Cardiac muscle cell (in vitro differentiated cells and primary cell): ENCODE data around the gene HOXD8. TPM values are rescaled to one million over a fixed set of nuclear protein-coding genes. Genes with fewer than 3 reads are reported as not detected.

Experiments
- DNase-seq, 2 donors: peaks; one replicate each; pipeline versions ENCODE4 v3.0.0 to v3.0.0-alpha.2; 2010 to 2017; ENCODE audit warnings: low read depth in 1 of 2, low spot score in 1 of 2
- H3K27ac ChIP-seq: fragments of 200-600 bp; sonication (generic); 2 replicates; pipeline ENCODE4 v1.5.1; 2016
- H3K27me3 ChIP-seq: fragments of 200-600 bp; sonication (generic); 2 replicates; pipeline ENCODE4 v1.6.0; 2016; ENCODE audit warnings: control low read depth
- H3K36me3 ChIP-seq: fragments of 200-600 bp; sonication (generic); 2 replicates; pipeline ENCODE4 v1.5.1; 2016; ENCODE audit warnings: control low read depth
- H3K4me1 ChIP-seq: fragments of 200-600 bp; sonication (generic); 2 replicates; pipeline ENCODE4 v1.8.1; 2017; ENCODE audit warnings: low read depth, mild to moderate bottlenecking, mixed run types
- H3K4me3 ChIP-seq: fragments of 200-600 bp; sonication (generic); 2 replicates; pipeline ENCODE4 v1.5.1; 2016; ENCODE audit warnings: mild to moderate bottlenecking
- H3K9me3 ChIP-seq: fragments of 200-600 bp; sonication (generic); 2 replicates; pipeline ENCODE4 v1.5.1; 2017; ENCODE audit warnings: low read depth, mild to moderate bottlenecking, control low read depth
- polyA plus RNA-seq: library from polyadenylated mRNA; unstranded; fragments of >200 nt; fragmentation: Nextera tagmentation; extraction: Ambion mirVana; gene quantifications from 2 replicates; pipeline ENCODE4 v1.2.1, GENCODE V29; 2016
- total RNA-seq: library from RNA; depleted of rRNA; stranded (reverse); fragments of >200 nt; gene quantifications from 2 replicates; pipeline ENCODE4 v1.2.3, GENCODE V29; 2016
- TF ChIP-seq, protein P1 (sequence below): IDR thresholded peaks from 2 replicates; pipeline ENCODE4 v1.5.1; 2012; ENCODE audit warnings: low read depth, mild to moderate bottlenecking, low read length

Gene HOXD8
- total and polyA plus RNA-seq, 2 experiments from 2014 or later: not detected

DNA sequence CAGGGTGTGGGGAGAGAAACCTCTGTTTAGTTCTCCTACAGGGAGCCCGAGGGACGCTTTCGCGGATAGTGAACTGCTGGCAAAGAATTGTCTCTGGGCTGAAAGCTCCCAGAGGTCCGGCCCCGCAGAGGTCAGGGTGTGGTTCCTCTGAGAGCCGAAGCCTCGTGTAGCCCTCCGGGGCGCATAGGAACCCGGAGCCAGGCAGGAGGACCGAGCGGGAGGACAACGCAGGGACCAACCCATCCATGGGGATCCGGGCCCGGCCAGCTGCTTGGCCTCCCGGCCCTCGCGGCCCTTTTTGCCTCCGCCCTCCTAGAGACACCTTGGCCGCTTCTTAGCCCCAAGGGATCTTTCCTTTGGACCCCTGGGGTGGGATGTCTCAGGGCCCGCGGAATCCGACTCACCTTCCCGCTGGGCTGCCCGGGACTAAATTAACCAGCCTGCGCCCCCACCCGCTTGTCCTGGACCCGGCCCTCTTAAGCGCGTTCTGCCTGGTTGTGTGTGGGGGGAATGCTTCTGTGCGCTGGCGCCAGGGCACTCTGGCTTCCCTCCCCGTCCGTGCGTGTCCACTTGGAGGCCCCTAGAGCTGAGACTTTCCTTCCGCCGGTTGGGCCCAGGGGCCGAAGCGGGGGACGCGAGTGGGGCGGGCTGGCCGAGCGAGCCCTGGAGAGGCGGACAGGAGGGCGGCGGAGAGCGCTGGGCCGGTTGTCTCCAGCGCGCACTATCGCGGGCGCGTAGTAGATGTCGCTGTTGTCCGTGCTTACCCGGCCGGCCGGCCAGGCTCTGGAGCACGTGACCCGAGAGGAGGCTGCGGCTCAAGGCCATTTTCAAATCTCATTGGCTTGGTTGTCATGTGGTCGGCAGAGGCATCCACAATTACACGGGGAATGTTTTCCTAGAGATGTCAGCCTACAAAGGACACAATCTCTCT lies 13.4 kb upstream of the HOXD8 start, which contains the start of gene HOXD10:
TSS of gene HOXD10 (plus strand) at position 896 of the 931 bp plus-strand sequence. CDS start 56 bp downstream, outside the sequence.
- Histone ChIP-seq H3K9me3 (no peaks in the 10 kb centered on the region), H3K27me3 (peaks cover 100% of the 10 kb centered on the region), H3K4me3 (no peak within 1 kb of the TSS), H3K27ac (no peak within 1 kb of the TSS), H3K36me3 (no peaks in the 10 kb centered on the region), H3K4me1 (no peaks in the 10 kb centered on the region)
- TF ChIP-seq, protein P1, sequence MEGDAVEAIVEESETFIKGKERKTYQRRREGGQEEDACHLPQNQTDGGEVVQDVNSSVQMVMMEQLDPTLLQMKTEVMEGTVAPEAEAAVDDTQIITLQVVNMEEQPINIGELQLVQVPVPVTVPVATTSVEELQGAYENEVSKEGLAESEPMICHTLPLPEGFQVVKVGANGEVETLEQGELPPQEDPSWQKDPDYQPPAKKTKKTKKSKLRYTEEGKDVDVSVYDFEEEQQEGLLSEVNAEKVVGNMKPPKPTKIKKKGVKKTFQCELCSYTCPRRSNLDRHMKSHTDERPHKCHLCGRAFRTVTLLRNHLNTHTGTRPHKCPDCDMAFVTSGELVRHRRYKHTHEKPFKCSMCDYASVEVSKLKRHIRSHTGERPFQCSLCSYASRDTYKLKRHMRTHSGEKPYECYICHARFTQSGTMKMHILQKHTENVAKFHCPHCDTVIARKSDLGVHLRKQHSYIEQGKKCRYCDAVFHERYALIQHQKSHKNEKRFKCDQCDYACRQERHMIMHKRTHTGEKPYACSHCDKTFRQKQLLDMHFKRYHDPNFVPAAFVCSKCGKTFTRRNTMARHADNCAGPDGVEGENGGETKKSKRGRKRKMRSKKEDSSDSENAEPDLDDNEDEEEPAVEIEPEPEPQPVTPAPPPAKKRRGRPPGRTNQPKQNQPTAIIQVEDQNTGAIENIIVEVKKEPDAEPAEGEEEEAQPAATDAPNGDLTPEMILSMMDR: no peak
- no peak for DNase-seq

DNA sequence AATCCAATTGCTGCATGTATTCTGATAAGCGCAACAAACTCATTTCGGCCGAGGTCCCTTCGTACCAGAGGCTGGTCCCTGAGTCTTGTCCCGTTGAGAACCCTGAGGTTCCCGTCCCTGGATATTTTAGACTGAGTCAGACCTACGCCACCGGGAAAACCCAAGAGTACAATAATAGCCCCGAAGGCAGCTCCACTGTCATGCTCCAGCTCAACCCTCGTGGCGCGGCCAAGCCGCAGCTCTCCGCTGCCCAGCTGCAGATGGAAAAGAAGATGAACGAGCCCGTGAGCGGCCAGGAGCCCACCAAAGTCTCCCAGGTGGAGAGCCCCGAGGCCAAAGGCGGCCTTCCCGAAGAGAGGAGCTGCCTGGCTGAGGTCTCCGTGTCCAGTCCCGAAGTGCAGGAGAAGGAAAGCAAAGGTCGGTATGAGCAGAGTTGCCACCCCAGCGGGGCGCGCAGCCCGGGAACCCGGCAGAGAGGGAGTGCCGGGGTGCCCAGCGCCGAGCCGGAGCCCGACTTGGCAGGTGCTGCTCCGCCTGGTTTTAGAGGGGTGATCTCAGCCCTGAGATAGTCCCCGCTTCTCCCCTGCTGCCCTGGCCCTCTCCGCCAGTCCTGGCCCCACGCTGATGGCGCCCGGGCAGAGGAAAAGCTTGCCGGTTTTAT lies 12.2 kb upstream of the HOXD8 start:
- Histone ChIP-seq H3K27ac (no peak overlapping the region), H3K9me3 (no peaks in the 10 kb centered on the region), H3K36me3 (no peaks in the 10 kb centered on the region), H3K4me1 (no peaks in the 10 kb centered on the region), H3K4me3 (no peak overlapping the region), H3K27me3 (peaks cover 100% of the 10 kb centered on the region)
- no peak for DNase-seq
- TF ChIP-seq, protein P1: no peak

DNA sequence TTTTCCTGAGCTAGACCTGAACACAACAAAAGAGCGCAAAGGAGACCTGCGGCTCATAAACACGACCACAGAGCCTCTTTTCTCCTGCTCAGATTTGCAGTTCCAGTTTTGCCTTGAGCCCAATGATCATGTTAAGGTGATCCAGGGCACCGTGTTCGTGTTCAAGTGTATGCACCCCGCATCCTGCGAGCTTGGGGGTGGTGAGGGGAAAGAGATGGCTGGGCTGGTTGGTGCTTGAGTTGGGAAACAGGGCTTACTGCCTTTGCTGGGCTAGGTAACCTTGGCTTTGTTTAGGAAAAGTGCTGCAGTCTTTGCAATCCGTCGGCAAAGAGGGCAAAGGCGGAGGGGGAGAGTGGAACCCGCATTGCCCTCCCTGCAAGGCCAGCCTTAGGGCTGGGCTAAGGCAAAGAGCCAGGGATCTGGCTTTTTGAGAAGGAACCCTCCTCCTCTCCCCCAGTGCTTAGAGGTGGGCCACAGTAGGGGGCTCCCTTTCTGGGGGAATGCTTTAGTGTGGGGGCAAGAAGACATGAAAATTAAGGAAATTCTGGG lies 11.6 kb upstream of the HOXD8 start:
- peaks cover 100% of the 10 kb centered on the region for H3K27me3 ChIP-seq
- no peak for DNase-seq
- no peak overlapping the region for H3K4me3 ChIP-seq
- TF ChIP-seq, protein P1: no peak
- no peaks in the 10 kb centered on the region for H3K4me1 ChIP-seq
- H3K27ac ChIP-seq: no peak overlapping the region
- H3K36me3 ChIP-seq: no peaks in the 10 kb centered on the region
- no peaks in the 10 kb centered on the region for H3K9me3 ChIP-seq

DNA sequence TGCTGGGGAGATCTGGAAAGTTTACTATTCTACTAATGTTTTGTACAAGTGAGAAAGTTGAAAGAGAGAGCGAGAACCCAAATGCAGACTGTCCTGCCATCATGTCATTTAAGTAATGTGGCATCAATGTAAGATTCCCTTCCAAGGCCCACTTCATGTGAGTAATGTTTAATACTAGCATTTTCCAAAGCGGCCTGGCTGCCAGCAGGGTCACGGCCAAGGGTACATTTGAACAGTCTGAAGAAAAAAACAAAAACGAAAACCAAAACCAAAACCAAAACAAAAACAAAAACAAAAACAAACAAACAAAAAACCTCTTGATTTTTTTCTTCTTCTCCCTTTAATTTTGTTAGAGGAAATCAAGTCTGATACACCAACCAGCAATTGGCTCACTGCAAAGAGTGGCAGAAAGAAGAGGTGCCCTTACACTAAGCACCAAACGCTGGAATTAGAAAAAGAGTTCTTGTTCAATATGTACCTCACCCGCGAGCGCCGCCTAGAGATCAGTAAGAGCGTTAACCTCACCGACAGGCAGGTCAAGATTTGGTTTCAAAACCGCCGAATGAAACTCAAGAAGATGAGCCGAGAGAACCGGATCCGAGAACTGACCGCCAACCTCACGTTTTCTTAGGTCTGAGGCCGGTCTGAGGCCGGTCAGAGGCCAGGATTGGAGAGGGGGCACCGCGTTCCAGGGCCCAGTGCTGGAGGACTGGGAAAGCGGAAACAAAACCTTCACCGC lies 10.7 kb upstream of the HOXD8 start:
- no peak overlapping the region for H3K27ac ChIP-seq
- no peaks in the 10 kb centered on the region for H3K36me3 ChIP-seq
- H3K4me1 ChIP-seq: no peaks in the 10 kb centered on the region
- H3K9me3 ChIP-seq: no peaks in the 10 kb centered on the region
- no peak overlapping the region for H3K4me3 ChIP-seq
- no peak for DNase-seq
- H3K27me3 ChIP-seq: peaks cover 100% of the 10 kb centered on the region
- TF ChIP-seq, protein P1: peak; percentile 44
